ENCODE results near the gene AOC3.
"Not testable (repeated sequence)": the region's sequence is repeated elsewhere in the genome, so short reads cannot be mapped to it uniquely, and the experiment has no call there.

Gene AOC3

DNA sequence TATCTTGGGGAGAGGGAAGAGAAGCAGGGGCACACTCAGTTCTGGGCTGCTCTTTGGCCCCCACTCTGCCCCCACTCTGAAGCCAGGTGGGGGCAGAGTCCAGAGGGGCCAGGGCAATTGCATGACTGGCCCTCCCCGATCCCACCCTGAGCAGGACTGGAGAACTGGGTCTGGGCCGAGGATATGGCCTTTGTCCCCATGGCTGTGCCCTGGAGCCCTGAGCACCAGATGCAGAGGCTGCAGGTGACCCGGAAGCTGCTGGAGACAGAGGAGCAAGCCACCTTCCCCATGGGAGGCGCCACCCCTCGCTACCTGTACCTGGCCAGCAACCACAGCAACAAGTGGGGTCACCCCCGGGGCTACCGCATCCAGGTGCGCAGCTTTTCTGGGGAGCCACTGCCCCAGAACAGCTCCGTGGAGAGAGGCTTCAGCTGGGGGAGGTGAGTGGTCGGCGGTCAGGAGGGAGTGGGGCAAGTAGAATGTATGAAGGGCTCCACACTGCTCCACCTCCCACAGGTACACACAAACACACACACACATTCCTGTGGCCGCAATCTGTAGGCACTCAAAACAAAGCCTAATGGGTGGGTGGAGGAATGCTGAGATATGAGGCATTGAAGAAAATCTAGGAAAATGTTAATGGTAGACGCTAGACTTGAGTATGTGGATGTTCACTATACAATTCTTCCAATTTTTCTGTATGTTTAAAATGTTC, 21.4 kb downstream of the AOC3 start:
- in situ Hi-C loops (cut with HindIII; ENCODE audit: low sequenced_read_pairs), result no loop called here
- no peak for DNase-seq (ENCODE audit: low read depth, low spot score)
- TF ChIP-seq, protein P1, sequence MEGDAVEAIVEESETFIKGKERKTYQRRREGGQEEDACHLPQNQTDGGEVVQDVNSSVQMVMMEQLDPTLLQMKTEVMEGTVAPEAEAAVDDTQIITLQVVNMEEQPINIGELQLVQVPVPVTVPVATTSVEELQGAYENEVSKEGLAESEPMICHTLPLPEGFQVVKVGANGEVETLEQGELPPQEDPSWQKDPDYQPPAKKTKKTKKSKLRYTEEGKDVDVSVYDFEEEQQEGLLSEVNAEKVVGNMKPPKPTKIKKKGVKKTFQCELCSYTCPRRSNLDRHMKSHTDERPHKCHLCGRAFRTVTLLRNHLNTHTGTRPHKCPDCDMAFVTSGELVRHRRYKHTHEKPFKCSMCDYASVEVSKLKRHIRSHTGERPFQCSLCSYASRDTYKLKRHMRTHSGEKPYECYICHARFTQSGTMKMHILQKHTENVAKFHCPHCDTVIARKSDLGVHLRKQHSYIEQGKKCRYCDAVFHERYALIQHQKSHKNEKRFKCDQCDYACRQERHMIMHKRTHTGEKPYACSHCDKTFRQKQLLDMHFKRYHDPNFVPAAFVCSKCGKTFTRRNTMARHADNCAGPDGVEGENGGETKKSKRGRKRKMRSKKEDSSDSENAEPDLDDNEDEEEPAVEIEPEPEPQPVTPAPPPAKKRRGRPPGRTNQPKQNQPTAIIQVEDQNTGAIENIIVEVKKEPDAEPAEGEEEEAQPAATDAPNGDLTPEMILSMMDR (IDR thresholded peaks at IDR 0.05; ENCODE audit: low read depth, low read length), result no peak
- H3K4me3 ChIP-seq (ENCODE audit: low read depth, low read length), result no peak overlapping the region

DNA sequence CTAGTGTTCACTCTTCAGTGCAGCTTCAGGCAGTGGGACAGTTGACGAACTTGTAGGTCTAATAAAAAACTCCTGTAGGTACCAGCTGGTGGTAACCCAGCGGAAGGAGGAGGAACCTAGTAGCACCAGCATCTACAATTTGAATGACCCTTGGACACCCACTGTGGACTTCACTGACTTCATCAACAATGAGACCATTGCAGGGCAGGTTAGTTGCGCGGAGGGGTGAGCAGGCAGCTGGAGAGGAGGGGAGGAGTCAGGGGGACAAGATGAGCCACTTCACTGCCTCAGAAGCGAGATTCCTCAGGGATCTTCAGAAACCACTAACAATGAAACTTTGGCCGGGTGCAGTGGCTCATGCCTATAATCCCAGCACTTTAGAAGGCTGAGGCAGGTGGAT, 22.3 kb downstream of the AOC3 start:
- TF ChIP-seq, protein P1 (IDR thresholded peaks at IDR 0.05; ENCODE audit: low read depth, low read length), result no peak
- no peak for DNase-seq (ENCODE audit: low read depth, low spot score)
- in situ Hi-C loops (cut with HindIII; ENCODE audit: low sequenced_read_pairs), result no loop called here
- no peak overlapping the region for H3K4me3 ChIP-seq (ENCODE audit: low read depth, low read length)

DNA sequence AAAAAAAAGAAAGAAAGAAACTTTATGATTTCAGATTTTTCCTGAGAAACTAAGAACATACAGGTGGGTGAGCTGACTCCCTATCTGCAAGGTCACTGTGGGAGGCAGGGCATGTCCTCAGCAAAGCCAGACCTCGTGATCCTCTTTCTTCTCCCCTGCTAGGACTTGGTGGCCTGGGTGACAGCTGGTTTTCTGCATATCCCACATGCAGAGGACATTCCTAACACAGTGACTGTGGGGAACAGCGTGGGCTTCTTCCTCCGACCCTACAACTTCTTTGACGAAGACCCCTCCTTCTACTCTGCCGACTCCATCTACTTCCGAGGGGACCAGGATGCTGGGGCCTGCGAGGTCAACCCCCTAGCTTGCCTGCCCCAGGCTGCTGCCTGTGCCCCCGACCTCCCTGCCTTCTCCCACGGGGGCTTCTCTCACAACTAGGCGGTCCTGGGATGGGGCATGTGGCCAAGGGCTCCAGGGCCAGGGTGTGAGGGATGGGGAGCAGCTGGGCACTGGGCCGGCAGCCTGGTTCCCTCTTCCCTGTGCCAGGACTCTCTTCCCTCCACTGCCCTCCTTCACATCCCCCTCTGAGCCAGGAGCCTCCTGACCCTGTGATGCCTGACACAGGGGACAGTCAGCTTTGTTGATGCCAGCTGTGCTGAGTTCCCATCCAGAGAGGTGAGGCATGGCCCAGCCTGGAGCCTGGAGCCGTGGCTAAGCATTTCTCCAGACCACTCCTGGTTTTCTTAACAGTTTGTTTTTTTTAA, 23.1 kb downstream of the AOC3 start:
- H3K4me3 ChIP-seq (ENCODE audit: low read depth, low read length); DNase-seq (ENCODE audit: low read depth, low spot score); in situ Hi-C loops (cut with HindIII; ENCODE audit: low sequenced_read_pairs): not testable (repeated sequence)

DNA sequence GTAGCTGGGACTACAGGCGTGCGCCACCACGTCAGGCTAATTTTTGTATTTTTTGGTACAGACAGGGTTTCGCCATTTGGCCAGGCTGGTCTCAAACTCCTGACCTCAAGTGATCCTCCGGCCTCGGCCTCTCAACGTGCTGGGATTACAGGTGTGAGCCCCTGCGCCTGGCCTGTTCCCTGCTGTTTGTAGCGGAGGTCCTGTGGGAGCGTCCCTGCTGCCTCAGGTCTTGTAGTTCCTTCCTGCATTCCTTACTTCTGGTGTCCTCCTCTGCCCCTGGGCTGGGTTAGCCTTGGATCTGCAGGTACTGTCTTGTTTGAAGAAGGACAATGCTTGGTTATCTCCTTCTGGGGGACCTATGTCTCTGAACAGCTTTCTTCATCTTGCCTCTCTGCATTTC, 26.0 kb downstream of the AOC3 start:
- H3K4me3 ChIP-seq (ENCODE audit: low read depth, low read length), result no peak overlapping the region
- no peak for DNase-seq (ENCODE audit: low read depth, low spot score)
- TF ChIP-seq, protein P1 (IDR thresholded peaks at IDR 0.05; ENCODE audit: low read depth, low read length), result no peak
- in situ Hi-C loops (cut with HindIII; ENCODE audit: low sequenced_read_pairs), result no loop called here

DNA sequence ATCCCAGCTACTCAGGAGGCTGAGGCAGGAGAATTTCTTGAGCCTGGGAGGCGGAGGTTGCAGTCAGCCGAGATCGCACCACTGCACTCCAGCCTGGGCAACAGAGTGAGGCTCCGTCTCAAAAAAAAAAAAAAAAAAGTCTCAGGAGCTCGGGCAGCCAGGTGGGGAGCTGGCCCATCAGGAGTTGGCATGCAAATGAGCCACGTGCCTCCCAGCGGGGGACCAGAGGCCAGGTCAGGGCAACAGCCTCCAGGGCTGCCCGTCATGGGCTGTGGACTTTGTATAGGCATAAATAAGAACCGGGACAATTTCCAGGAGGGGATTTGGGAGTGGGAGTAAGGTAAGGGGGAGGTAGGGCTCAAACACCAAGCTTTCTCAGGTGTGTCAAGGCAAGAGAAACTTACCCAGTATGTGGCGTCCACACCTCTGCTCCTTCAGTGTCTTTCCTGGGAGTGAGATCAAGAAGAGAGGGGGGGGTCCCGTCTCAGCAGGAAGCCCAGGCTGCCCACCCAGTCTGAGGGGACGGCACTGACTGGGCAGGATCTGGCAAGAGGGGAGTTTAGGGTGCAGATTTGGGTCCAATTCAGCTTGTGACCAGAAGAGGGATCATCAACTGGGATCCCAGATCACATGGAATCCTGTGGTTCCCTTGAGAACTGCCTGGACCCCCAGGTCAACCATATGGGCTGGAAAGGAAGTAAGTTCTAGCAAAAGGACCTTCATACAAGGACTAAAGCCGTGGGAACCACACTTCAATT, 27.3 kb downstream of the AOC3 start:
- in situ Hi-C loops (cut with HindIII; ENCODE audit: low sequenced_read_pairs), result no loop called here
- H3K4me3 ChIP-seq (ENCODE audit: low read depth, low read length), result no peak overlapping the region
- TF ChIP-seq, protein P1 (IDR thresholded peaks at IDR 0.05; ENCODE audit: low read depth, low read length), result no peak
- DNase-seq (ENCODE audit: low read depth, low spot score), result no peak

DNA sequence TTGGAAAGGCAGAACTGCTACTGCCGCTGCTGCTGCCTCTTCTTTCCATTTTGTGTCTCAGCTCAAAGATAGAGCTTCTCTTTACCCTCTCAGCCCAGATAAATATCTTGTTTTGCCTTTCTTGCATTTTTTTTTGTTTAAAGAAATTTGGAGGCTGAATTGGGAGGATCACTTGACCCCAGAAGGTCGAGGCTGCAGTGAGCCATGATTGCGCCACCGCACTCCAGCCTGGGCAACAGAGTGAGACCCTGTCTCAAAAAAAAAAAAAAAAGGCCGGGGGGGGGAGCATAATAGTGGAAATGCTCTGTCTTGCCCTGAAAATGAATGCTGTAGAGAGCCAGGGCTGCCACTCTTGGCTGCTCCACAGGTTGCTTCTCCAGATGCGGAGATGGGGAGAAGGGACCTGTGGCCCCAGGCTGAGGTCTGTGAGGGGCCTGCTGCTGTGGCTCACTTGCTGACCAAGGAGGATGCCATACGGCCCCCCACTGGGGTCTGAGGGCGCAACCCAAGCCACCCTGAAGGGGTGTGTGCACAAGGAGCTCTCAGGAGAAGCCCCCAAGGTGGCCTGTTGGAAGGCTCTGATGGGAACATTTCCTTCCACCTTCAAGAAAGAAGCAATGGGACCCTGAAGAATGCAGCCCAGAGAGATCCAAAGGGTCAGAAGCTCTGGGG, 28.1 kb downstream of the AOC3 start:
- TF ChIP-seq, protein P1 (IDR thresholded peaks at IDR 0.05; ENCODE audit: low read depth, low read length), result no peak
- no peak overlapping the region for H3K4me3 ChIP-seq (ENCODE audit: low read depth, low read length)
- in situ Hi-C loops (cut with HindIII; ENCODE audit: low sequenced_read_pairs), result no loop called here
- DNase-seq (ENCODE audit: low read depth, low spot score), result no peak
